GM21786 (cell line): ENCODE measurements around the gene SPATS2.
"Not testable (repeated sequence)": the region's sequence is repeated elsewhere in the genome, so short reads cannot be mapped to it uniquely, and the experiment has no call there.

Source experiments
- ATAC-seq: cut with Tn5 transposase; IDR thresholded peaks from one replicate; pipeline ENCODE4 v1.9.1; 2021; ENCODE audit not compliant: unreplicated experiment

Gene SPATS2

DNA sequence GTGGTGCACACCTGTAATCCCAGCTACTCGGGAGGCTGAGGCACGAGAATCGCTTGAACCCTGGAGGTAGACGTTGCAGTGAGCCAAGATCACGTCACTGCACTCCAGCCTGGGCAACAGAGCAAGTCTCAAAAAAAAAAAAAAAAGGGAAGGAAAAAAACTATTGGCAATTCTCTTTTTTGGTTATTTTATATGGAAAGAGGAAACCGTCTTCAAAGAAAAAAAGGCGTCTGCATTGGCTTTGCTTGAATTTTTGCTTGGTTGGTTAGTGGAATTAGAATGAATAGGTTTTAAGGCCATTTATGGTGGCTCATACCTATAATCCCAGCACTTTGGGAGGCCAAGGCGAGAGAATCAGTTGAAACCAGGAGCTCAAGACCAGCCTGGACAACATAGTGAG is 142.4 kb downstream of the SPATS2 start:
- ATAC-seq = not testable (repeated sequence)

- no peak for ATAC-seq
These were observed 144.1 kb downstream of the SPATS2 start for GRCh38 chr12:49511410-49511809.

DNA sequence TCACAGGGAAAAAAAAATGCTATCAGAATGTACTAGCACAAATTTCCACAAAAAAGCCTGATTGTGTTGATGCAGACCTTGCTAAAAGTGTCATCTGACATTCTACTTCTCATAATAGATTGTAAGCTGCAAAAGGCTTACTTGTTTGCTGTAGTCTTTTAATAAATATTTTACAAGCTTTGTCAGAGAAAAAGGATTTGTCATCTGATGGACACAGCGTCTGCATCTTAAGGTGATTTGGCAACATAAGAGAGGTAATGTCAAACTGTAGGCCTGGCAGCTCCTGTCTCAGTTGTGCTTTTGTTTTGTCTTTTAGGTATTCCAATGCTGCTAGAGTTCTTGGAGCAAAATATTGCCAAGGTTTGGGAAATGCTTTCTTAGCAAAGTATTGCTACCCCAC is 145.3 kb downstream of the SPATS2 start:
- ATAC-seq = no peak

DNA sequence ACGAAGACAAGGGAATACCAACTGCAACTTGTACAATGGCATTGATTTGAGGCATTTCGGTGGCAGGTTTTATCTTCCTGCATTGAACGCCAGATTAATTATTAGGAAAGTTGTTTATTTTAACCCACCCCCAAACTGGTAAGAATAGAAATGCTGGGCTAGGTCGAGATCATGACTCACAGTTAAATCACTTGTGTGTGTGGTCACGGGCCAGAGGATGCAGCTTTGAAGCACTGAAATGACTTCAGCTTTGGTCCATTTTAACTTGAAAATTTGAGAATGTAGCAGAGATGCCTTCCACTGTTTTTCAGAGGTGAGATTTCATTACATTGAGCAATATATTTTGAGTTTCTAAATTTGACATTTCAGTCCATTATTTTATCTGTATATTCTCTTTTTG is 148.0 kb downstream of the SPATS2 start:
- no peak for ATAC-seq

DNA sequence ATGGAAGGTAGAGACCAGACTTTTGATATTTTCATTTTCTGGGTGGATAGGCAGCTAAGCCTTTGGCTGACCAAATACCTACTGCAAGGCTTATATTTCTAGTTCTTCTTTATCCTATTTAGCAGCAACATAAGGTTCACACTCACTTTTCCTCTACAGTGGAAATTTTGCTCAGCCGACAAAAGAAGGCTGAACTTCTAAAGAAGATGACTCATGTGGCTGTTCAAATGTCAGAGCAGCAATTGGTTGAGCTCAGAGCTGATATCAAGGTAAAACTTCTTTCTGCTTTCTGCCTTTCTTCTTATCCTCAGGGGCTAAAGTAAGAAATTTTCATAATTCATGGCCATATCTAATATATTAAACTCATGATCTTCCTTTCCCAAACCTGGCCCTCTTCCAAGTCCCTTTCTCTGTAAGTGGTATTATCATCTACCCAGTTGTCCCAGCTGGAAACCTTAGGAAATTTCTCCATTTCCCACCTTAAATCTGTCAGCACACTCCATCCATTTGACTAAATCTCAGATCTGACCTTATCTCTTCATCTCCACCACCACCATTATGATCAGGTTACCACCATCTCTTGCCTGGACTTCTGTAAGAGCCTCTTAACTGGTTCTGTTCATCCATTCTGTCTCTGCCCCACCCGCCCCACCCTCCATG is 151.8 kb downstream of the SPATS2 start:
- no peak for ATAC-seq

- no peak for ATAC-seq
These were observed 152.3 kb downstream of the SPATS2 start for GRCh38 chr12:49519574-49519936.

- ATAC-seq = no peak
These were observed 154.1 kb downstream of the SPATS2 start for GRCh38 chr12:49521389-49521788.

DNA sequence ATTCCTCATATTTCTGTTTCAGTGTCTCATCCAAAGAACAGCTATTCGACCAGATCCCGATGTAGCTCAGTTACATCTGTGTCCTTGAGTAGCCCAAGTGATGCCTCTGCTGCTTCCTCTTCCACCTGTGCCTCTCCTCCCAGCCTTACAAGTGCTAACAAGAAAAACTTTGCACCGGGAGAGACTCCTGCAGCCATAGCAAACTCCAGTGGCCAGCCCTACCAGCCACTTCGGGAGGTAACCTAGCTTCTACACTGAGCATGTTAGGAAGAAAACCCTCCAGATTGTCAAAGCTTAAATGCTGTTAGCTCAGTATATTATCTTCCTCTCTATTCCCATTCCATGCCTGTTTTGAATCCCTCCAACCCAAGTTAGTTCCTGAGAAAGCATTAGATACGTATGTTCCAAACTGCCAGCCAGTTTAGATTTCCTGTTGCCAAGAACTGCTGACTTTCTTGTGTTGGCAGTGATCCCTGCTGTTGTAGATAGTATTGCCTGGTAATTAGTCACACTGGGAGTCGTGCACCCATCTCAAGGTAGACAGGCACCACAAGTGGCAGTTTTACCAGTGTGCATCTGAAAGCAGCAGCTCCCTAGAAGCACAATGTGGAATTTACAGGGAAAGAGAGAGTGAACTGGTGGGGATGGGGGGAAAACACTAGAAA is 157.5 kb downstream of the SPATS2 start:
- ATAC-seq = no peak

- no peak for ATAC-seq
These were observed 158.7 kb downstream of the SPATS2 start for GRCh38 chr12:49525942-49526341.

DNA sequence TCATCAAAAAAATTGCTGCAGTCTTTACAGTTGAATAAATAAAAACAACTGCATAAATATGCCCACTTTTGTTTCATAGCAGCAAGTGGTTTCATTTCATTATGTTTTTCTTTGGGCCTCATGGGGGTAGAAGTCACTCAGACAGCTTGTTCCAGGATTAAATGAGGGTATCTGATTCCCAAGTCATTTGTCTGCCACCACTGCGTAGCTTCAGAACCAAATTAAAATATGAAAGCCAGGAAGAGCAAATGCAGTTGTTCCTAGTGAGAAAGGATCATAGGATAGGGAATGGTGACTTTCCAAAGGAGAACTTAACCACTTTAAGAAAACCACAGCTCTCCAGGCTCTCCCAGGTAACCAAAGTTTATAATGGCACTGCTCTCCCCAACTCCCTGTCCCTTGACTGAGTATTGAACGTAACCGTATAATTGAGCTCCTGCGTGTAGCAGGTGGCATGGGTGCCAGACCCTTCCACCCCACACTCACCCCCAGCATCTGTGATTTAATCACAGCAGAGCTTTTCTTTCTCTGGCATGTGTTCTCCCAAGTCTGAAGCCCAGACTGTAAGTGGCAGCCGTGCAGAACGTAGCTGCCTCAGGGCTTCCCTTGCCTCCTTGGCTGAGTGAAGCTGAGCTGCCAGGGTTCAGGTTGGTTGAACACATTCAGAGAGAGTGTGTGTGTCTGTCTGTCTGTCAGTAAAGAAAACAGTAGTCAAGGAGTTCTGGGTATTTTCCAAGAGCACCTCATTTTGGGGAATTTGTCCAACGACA is 160.3 kb downstream of the SPATS2 start:
- no peak for ATAC-seq

- ATAC-seq = no peak
These were observed 162.2 kb downstream of the SPATS2 start for GRCh38 chr12:49529414-49529813.

DNA sequence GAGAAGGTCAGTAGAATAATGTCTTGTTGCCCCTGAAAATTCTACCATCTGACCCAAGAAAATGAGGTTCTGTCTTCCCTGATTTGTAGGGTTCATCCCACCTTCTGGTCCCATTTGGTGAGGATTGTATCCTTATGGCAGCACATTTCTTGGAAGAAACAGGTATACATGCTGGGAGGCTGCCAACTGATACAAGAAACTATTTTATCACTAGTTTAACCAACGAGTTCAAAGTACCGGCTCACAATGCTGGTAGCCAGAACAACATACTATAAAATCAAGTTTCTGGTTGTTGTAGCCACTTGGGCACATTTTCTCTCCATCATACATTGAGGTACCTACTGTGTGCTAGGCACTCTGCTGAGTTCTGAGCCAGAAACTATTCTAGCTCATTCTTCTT is 164.5 kb downstream of the SPATS2 start:
- no peak for ATAC-seq

- ATAC-seq = no peak
These were observed 166.1 kb downstream of the SPATS2 start for GRCh38 chr12:49533331-49533730.

GRCh38 chr12:49534122-49534521 is 166.9 kb downstream of the SPATS2 start:
- not testable (repeated sequence) for ATAC-seq

GRCh38 chr12:49534731-49535278 is 167.5 kb downstream of the SPATS2 start:
- no peak for ATAC-seq

DNA sequence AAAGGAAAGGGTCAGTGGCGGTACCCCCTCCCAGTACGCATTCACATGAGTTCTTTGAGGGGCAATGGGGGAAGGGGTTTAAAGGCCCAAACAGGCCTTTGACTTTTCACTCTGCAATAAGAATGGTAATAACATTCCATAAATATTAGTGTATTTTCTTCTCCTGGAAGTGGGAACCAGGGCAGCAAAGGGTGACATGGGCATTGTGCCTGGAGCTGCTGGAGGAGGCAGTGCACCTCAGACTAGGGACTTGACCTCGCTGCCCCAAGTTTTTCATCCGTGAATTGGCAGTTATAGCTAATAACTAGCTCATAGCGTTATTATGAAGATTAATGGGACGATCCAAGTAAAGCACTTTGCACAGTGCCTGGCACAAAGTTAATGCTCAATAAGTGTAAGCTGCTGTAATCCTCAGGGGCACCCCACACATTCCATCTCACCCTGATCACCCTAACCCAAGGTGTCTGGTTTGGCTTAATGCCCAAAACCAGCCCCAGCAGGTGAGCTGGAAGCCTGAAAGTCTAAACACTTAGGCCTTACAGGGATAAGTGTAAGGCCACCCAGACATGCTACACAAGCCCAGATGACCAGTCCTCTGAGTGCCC is 168.8 kb downstream of the SPATS2 start:
- no peak for ATAC-seq

DNA sequence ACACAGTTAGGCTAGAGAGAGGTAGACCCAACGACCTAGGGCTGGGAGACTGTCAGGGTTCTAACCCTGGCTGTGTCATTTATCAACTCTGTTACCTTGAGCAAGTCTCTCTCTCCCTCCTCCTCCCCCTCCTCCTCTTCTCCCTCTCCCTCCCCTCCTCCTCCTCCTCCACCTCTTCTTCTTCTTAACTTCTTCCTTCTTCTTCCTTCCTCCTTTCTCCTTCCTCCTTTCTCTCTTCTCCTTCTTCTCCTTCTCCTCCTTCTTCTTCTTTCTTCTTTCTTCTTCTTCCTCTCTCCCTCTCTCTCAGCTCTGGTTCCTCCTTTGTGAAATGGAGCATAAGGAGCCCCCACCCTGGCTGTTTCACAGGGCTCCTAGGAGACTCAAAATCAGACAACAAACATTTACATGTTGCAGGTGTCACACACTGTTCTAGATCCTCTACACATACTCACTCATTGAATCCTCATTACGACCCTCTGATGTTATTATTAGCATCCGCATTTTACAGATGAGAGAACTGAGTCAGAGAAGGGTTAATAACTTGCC is 169.3 kb downstream of the SPATS2 start:
- no peak for ATAC-seq

DNA sequence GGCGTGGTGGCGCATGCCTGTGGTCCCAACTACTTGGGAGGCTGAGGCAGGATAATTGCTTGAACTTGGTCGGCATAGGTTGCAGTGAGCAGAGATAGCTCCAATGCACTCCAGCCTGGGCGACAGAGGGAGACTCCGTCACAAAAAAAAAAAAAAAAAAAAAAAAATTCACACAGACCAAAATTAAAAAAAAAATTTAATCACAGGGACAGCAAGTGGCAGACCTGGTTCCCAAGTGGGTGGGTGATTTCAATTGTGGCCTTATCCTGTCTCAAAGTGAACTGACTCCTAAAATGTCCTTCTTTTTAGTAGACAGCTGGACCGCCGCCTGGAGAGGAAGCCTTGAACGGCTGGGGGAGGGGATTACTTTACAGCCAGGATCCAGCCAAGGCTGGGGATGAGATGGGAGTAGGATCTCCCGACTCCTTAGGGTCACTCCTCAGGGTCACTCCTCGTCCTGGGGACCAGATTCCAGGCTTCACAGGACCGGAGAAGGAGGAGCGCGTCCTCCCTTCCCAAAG is 170.0 kb downstream of the SPATS2 start:
- no peak for ATAC-seq

GRCh38 chr12:49537752-49538509 is 170.7 kb downstream of the SPATS2 start:
- ATAC-seq = no peak
